Spleen (tissue), 11 donors: ENCODE measurements around the gene SLC26A2. TPM values are rescaled to one million over a fixed set of nuclear protein-coding genes. Genes with fewer than 3 reads are reported as not detected.

Experiments
- DNase-seq: peaks from one replicate; pipeline ENCODE4 v3.0.0-alpha.2; 2020
- H3K27ac ChIP-seq, 8 donors: fragments of 200-600 bp; sonication (generic) in 7 of 8; 1 replicate in 4 of 8; 2 replicates in 4 of 8; pipeline versions ENCODE4 v1.5.0 to v1.8.0; 2016 to 2021; ENCODE audit warnings: inconsistent platforms in 4 of 8, mild to moderate bottlenecking in 4 of 8, moderate library complexity in 1 of 8
- H3K27me3 ChIP-seq, 7 donors: fragments of 200-600 bp; sonication (generic) in 6 of 7; replicated peaks in 1 of 7; 1 replicate in 4 of 7; 2 replicates in 3 of 7; pipeline versions ENCODE4 v1.5.0 to v1.8.0; 2016 to 2021; ENCODE audit warnings: inconsistent platforms in 3 of 7, mild to moderate bottlenecking in 1 of 7
- H3K36me3 ChIP-seq, 6 donors: fragments of 200-600 bp; sonication (generic) in 5 of 6; 1 replicate in 4 of 6; 2 replicates in 2 of 6; pipeline versions ENCODE4 v1.5.0 to v1.8.0; 2016 to 2021; ENCODE audit warnings: inconsistent platforms in 2 of 6
- H3K4me1 ChIP-seq, 6 donors: fragments of 200-600 bp; sonication (generic) in 5 of 6; 1 replicate in 3 of 6; 2 replicates in 3 of 6; pipeline versions ENCODE4 v1.5.0 to v1.8.0; 2016 to 2021; ENCODE audit warnings: inconsistent platforms in 3 of 6
- H3K4me3 ChIP-seq, 8 donors: fragments of 200-600 bp; sonication (generic) in 7 of 8; 1 replicate in 4 of 8; 2 replicates in 4 of 8; pipeline versions ENCODE4 v1.5.0 to v1.8.0; 2016 to 2021; ENCODE audit warnings: inconsistent platforms in 4 of 8, mild to moderate bottlenecking in 4 of 8, moderate library complexity in 2 of 8
- H3K9me3 ChIP-seq, 8 donors: fragments of 200-600 bp; sonication (generic) in 7 of 8; 1 replicate in 4 of 8; 2 replicates in 4 of 8; pipeline versions ENCODE4 v1.5.0 to v1.8.0; 2016 to 2021; ENCODE audit warnings: inconsistent platforms in 4 of 8
- POLR2A ChIP-seq, 3 donors: fragments of 450-650 bp; IDR thresholded peaks; one replicate each; pipeline ENCODE4 v1.5.1; 2017; ENCODE audit warnings: antibody characterized with exemption in 3 of 3, mild to moderate bottlenecking in 1 of 3
- POLR2AphosphoS5 ChIP-seq, 3 donors: sonication (generic); formaldehyde crosslinking; IDR thresholded peaks; one replicate each; pipeline ENCODE4 v1.5.1; 2017; ENCODE audit warnings: antibody characterized with exemption in 3 of 3
- WGBS, 5 donors: extraction: QIAGEN DNeasy Blood & Tissue Kit in 3 of 5; methylation state at CpG; one replicate each; pipeline versions ENCODE4 v1.1.5 to v1.1.7; 2013 to 2018; 5-methylcytosine and 5-hydroxymethylcytosine counted together
- intact Hi-C: fragments of 100-400 bp; cut with DNase I; formaldehyde crosslinking; loops from one replicate; pipeline ENCODE4 v1.15.0; 2023; ENCODE audit warnings: low total_unique reads
- polyA plus RNA-seq, 3 donors: library from polyadenylated mRNA; stranded (reverse); fragments of 200-250 nt; gene quantifications; one replicate each; pipeline ENCODE4 v1.2.1, GENCODE V29; 2013
- total RNA-seq, 7 donors: library from RNA; depleted of rRNA in 3 of 7; stranded (reverse); fragments of >200 nt in 3 of 7; fragmentation: NEBNext Ultra II Directional in 4 of 7; extraction: Animal tissue kit (Norgen Biotek cat#: 25700) in 4 of 7; gene quantifications; one replicate each; pipeline versions ENCODE4 v1.1.0 to v1.2.1, GENCODE V29; 2016 to 2021
- TF ChIP-seq, protein P1 (sequence below), 11 experiments: fragments of 200-600 bp in 7 of 11; fragments of 450-650 bp in 4 of 11; sonication (generic) in 4 of 11; IDR thresholded peaks in 8 of 11; conservative IDR thresholded peaks in 3 of 11; 1 replicate in 7 of 11; 2 replicates in 4 of 11; pipeline versions ENCODE4 v1.4.0 to v1.8.0; 2016 to 2021; ENCODE audit warnings: antibody characterized with exemption in 11 of 11, inconsistent platforms in 4 of 11, mild to moderate bottlenecking in 1 of 11
- donor health status: healthy with polysubstance abuse.
- donor health status: DM: no; HTN: no; CAD: no; lungs with moderate emphysema.
- donor health status: DM: no; HTN: no; CAD: no.
- donor health status: Bipolar disorder and iron deficiency.
- donor health status: healthy.
- donor health status: DM: no; HTN: no; CAD: no.
- donor health status: DM: yes; HTN: yes; CAD: no.

Gene SLC26A2
- total and polyA plus RNA-seq, 10 donors = 1.9 to 14.8 (median 10.1) TPM

DNA sequence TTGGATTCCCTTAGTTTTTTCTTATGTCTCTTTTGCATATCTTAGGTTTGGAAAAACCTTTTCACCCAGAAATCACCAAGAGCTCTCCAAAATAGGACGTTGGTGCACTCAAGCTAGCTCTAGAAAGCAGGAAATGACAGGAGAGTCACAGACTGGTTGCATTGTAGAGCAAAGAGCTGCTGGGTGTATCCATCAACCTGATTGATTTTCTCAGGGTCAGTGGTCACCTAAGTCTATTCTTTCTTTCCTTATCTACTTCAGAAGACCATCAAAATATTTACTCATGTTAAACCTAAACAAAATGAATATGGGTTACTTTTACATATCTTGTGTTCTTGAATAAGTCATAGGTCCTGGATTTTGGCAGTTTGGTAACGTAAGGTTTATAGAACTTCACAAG is 14.9 kb downstream of the SLC26A2 start:
- H3K27ac ChIP-seq = no peak overlapping the region
- WGBS, 5 donors = 49 to 65% (median 61%) methylated on average over 2 of the region's 2 CpGs
- no peak overlapping the region for H3K4me3 ChIP-seq
- intact Hi-C loops = no loop called here
- H3K36me3 ChIP-seq = peaks cover 0 to 51% (median 21%) of the 10 kb centered on the region in 6 donors
- no peak for TF ChIP-seq POLR2AphosphoS5 (IDR thresholded peaks at IDR 0.05)
- no peaks in the 10 kb centered on the region for H3K27me3 ChIP-seq
- no peak for DNase-seq
- no peaks in the 10 kb centered on the region for H3K4me1 ChIP-seq
- no peaks in the 10 kb centered on the region for H3K9me3 ChIP-seq

DNA sequence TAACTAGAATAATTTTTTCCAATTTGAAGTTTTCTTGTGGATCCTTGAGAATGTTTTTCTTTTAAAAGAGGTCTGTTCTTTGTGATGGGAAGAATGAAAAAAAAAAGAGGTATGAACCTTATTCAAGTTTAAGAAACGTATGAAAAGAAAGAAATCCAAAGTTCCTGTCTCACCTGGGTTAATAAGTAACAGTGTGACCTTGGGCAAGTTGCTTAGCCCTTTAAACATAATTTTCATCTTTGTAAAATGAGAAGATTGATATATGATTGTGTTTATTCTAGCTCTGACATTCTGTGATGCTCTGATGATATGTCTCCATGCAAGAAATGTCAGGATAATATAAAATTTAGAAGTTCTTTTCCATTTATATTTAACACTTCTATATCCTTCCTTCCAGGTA is 19.3 kb downstream of the SLC26A2 start:
- WGBS, 5 donors = 84 to 97% (median 93%) methylated on average over 1 of the region's 1 CpG
- no peak overlapping the region for H3K4me3 ChIP-seq
- TF ChIP-seq, protein P1, sequence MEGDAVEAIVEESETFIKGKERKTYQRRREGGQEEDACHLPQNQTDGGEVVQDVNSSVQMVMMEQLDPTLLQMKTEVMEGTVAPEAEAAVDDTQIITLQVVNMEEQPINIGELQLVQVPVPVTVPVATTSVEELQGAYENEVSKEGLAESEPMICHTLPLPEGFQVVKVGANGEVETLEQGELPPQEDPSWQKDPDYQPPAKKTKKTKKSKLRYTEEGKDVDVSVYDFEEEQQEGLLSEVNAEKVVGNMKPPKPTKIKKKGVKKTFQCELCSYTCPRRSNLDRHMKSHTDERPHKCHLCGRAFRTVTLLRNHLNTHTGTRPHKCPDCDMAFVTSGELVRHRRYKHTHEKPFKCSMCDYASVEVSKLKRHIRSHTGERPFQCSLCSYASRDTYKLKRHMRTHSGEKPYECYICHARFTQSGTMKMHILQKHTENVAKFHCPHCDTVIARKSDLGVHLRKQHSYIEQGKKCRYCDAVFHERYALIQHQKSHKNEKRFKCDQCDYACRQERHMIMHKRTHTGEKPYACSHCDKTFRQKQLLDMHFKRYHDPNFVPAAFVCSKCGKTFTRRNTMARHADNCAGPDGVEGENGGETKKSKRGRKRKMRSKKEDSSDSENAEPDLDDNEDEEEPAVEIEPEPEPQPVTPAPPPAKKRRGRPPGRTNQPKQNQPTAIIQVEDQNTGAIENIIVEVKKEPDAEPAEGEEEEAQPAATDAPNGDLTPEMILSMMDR (IDR thresholded peaks at IDR 0.05 in 8 of 11, conservative IDR thresholded peaks at IDR 0.05 in 3 of 11) = no peak
- peaks cover 0 to 82% (median 30%) of the 10 kb centered on the region in 6 donors for H3K36me3 ChIP-seq
- DNase-seq = no peak
- H3K27ac ChIP-seq = no peak overlapping the region
- intact Hi-C loops = no loop called here
- no peaks in the 10 kb centered on the region for H3K4me1 ChIP-seq
- no peaks in the 10 kb centered on the region for H3K9me3 ChIP-seq
- no peaks in the 10 kb centered on the region for H3K27me3 ChIP-seq

DNA sequence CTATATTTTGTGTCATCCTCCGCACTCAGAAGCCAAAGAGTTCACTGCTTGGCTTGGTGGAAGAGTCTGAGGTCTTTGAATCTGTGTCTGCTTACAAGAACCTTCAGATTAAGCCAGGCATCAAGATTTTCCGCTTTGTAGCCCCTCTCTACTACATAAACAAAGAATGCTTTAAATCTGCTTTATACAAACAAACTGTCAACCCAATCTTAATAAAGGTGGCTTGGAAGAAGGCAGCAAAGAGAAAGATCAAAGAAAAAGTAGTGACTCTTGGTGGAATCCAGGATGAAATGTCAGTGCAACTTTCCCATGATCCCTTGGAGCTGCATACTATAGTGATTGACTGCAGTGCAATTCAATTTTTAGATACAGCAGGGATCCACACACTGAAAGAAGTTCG is 20.6 kb downstream of the SLC26A2 start:
- Histone ChIP-seq H3K27me3 (no peaks in the 10 kb centered on the region), H3K9me3 (no peaks in the 10 kb centered on the region), H3K27ac (no peak overlapping the region), H3K4me3 (no peak overlapping the region), H3K4me1 (no peaks in the 10 kb centered on the region), H3K36me3 (peaks cover 0 to 74% (median 30%) of the 10 kb centered on the region in 6 donors)
- intact Hi-C loops = no loop called here
- no peak for DNase-seq
- TF ChIP-seq, protein P1 (IDR thresholded peaks at IDR 0.05 in 8 of 11, conservative IDR thresholded peaks at IDR 0.05 in 3 of 11) = no peak
- TF ChIP-seq POLR2A (IDR thresholded peaks at IDR 0.05) (no peak), POLR2AphosphoS5 (IDR thresholded peaks at IDR 0.05) (no peak)
- 95 to 97% (median 95%) methylated on average over 3 of the region's 3 CpGs for WGBS, 5 donors

DNA sequence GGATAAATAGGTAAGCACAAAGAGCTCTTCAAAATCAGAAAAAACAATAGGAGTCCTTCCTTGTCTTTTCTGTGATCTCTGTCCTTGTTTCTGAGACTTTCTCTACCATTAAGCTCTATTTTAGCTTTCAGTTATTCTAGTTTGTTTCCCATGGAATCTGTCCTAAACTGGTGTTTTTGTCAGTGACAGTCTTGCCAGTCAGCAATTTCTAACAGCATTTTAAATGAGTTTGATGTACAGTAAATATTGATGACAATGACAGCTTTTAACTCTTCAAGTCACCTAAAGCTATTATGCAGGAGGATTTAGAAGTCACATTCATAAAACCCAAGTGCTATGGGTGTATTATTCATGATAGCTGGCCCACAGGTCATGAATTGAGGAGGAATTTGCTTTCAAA is 21.9 kb downstream of the SLC26A2 start:
- Histone ChIP-seq H3K9me3 (no peaks in the 10 kb centered on the region), H3K4me1 (no peaks in the 10 kb centered on the region), H3K4me3 (no peak overlapping the region), H3K36me3 (peaks cover 0 to 70% (median 30%) of the 10 kb centered on the region in 6 donors), H3K27me3 (no peaks in the 10 kb centered on the region), H3K27ac (no peak overlapping the region)
- no peak for DNase-seq
- intact Hi-C loops = no loop called here
- TF ChIP-seq, protein P1 (IDR thresholded peaks at IDR 0.05 in 8 of 11, conservative IDR thresholded peaks at IDR 0.05 in 3 of 11) = no peak
- TF ChIP-seq POLR2A (IDR thresholded peaks at IDR 0.05) (no peak), POLR2AphosphoS5 (IDR thresholded peaks at IDR 0.05) (no peak)

- DNase-seq = no peak
- peaks cover 0 to 15% (median 0%) of the 10 kb centered on the region in 6 donors for H3K36me3 ChIP-seq
- H3K4me3 ChIP-seq = no peak overlapping the region
- intact Hi-C loops = loop anchor here (2.0 kb wide), 1 partner anchor 153 kb away; no protein-coding TSS in a partner anchor
- peaks cover 0 to 6% (median 0%) of the 10 kb centered on the region in 6 donors for H3K4me1 ChIP-seq
- no peaks in the 10 kb centered on the region for H3K9me3 ChIP-seq
- no peak overlapping the region for H3K27ac ChIP-seq
- H3K27me3 ChIP-seq = no peaks in the 10 kb centered on the region
- 80 to 92% (median 87%) methylated on average over 5 of the region's 5 CpGs for WGBS, 5 donors
- TF ChIP-seq POLR2A (IDR thresholded peaks at IDR 0.05) (no peak), POLR2AphosphoS5 (IDR thresholded peaks at IDR 0.05) (no peak)
- TF ChIP-seq, protein P1 (IDR thresholded peaks at IDR 0.05 in 8 of 11, conservative IDR thresholded peaks at IDR 0.05 in 3 of 11) = no peak
These were observed 27.6 kb downstream of the SLC26A2 start for GRCh38 chr5:149988126-149988525.
